UCSD-AML1 (cell line): ENCODE data around the gene MYH10.
"Not testable (repeated sequence)": the region's sequence is repeated elsewhere in the genome, so short reads cannot be mapped to it uniquely, and the experiment has no call there.

Experiments used
- DNase-seq: peaks from one replicate; lab custom pipeline; 2025; ENCODE audit not compliant: unreplicated experiment; lab: John Stamatoyannopoulos, UW

Gene MYH10

GRCh38 chr17:8630227-8630801 is at the start of gene MYH10:
Gene MYH10 (minus strand): TSS chr17:8630725. CDS start chr17:8623246, 7,479 bp downstream.
- no peak for DNase-seq

GRCh38 chr17:8679126-8679525 is 48.6 kb upstream of the MYH10 start:
- no peak for DNase-seq

- no peak for DNase-seq
Measured at GRCh38 chr17:8675306-8675705, 44.8 kb upstream of the MYH10 start.

GRCh38 chr17:8674344-8675305 is 44.1 kb upstream of the MYH10 start:
- no peak for DNase-seq

- no peak for DNase-seq
Measured at GRCh38 chr17:8673612-8674011, 43.1 kb upstream of the MYH10 start.

GRCh38 chr17:8672326-8672725 is 41.8 kb upstream of the MYH10 start:
- no peak for DNase-seq

GRCh38 chr17:8670421-8670820 is 39.9 kb upstream of the MYH10 start:
- no peak for DNase-seq

- DNase-seq = no peak
Measured at GRCh38 chr17:8668176-8668740, 37.7 kb upstream of the MYH10 start.

- DNase-seq = no peak
Measured at GRCh38 chr17:8667421-8667820, 36.9 kb upstream of the MYH10 start.

- DNase-seq = no peak
Measured at GRCh38 chr17:8665684-8666083, 35.2 kb upstream of the MYH10 start.

- no peak for DNase-seq
Measured at GRCh38 chr17:8664456-8665126, 34.1 kb upstream of the MYH10 start.

GRCh38 chr17:8662973-8663372 is 32.4 kb upstream of the MYH10 start:
- DNase-seq = no peak

- no peak for DNase-seq
Measured at GRCh38 chr17:8662076-8662831, 31.7 kb upstream of the MYH10 start.

- DNase-seq = not testable (repeated sequence)
Measured at GRCh38 chr17:8660709-8661108, 30.2 kb upstream of the MYH10 start.

GRCh38 chr17:8659758-8660410 is 29.4 kb upstream of the MYH10 start:
- DNase-seq = no peak

GRCh38 chr17:8658810-8659209 is 28.3 kb upstream of the MYH10 start:
- DNase-seq = no peak

- no peak for DNase-seq
Measured at GRCh38 chr17:8656693-8657092, 26.2 kb upstream of the MYH10 start.

GRCh38 chr17:8654822-8655221 is 24.3 kb upstream of the MYH10 start:
- no peak for DNase-seq

GRCh38 chr17:8651013-8651412 is 20.5 kb upstream of the MYH10 start:
- DNase-seq = no peak

GRCh38 chr17:8650119-8650499 is 19.6 kb upstream of the MYH10 start:
- DNase-seq = no peak
